HepG2 (cell line): ENCODE results near the gene EOLA1. TPM values are rescaled to one million over a fixed set of nuclear protein-coding genes. Genes with fewer than 3 reads are reported as not detected.

Source experiments
- ARNT ChIP-seq: fragments of 450-650 bp; IDR thresholded peaks from 2 replicates; pipeline ENCODE4 v1.6.1; 2017
- ATF4 ChIP-seq, 2 experiments: fragments of 450-650 bp in 1 of 2; sonication (generic) in 1 of 2; formaldehyde crosslinking; IDR thresholded peaks; 2 replicates each; pipeline versions ENCODE4 v1.5.0 to v1.8.0; 2020 to 2022; ENCODE audit warnings: mild to moderate bottlenecking in 1 of 2, missing genetic modification reagents in 1 of 2
- ETV5 ChIP-seq: IDR thresholded peaks from 2 replicates; pipeline ENCODE4 v1.6.1; 2018; ENCODE audit warnings: missing biosample characterization, missing genetic modification reagents, inconsistent platforms, borderline replicate concordance
- KMT2A ChIP-seq: sonication (generic); formaldehyde crosslinking; IDR thresholded peaks from 2 replicates; pipeline ENCODE4 v1.4.0; 2020; ENCODE audit warnings: missing genetic modification reagents
- MEIS2 ChIP-seq: sonication (generic); formaldehyde crosslinking; IDR thresholded peaks from 2 replicates; pipeline ENCODE4 v1.9.0; 2021; ENCODE audit warnings: mild to moderate bottlenecking, missing genetic modification reagents
- NFE2L2 ChIP-seq: fragments of 150-350 bp; IDR thresholded peaks from 2 replicates; pipeline ENCODE4 v1.6.1; 2014; ENCODE audit warnings: low read length
- RBFOX2 ChIP-seq: fragments of 200-400 bp; formaldehyde crosslinking; IDR thresholded peaks from 2 replicates; pipeline ENCODE4 v1.6.1; 2017; ENCODE audit warnings: low read depth, mild to moderate bottlenecking, low read length
- SAFB2 ChIP-seq: sonication (generic); formaldehyde crosslinking; IDR thresholded peaks from 2 replicates; pipeline ENCODE4 v1.5.1; 2020; ENCODE audit warnings: missing genetic modification reagents, low read depth, mild to moderate bottlenecking, borderline replicate concordance
- TBL1XR1 ChIP-seq: fragments of 150-350 bp; IDR thresholded peaks from 2 replicates; pipeline ENCODE4 v1.6.1; 2014; ENCODE audit warnings: borderline replicate concordance, low read length; ENCODE audit not compliant: partially characterized antibody
- TP53 ChIP-seq: sonication (generic); formaldehyde crosslinking; conservative IDR thresholded peaks from 2 replicates; pipeline ENCODE4 v1.4.0; 2020; ENCODE audit warnings: missing genetic modification reagents
- ZBTB38 ChIP-seq: sonication (generic); formaldehyde crosslinking; IDR thresholded peaks from 2 replicates; pipeline ENCODE4 v1.5.1; 2020; ENCODE audit warnings: mild to moderate bottlenecking, missing genetic modification reagents
- ZFP37 ChIP-seq: sonication (generic); formaldehyde crosslinking; IDR thresholded peaks from 2 replicates; pipeline ENCODE4 v1.4.0; 2020; ENCODE audit warnings: missing genetic modification reagents, borderline replicate concordance
- ZNF251 ChIP-seq: sonication (generic); formaldehyde crosslinking; IDR thresholded peaks from 2 replicates; pipeline ENCODE4 v1.9.0; 2021; ENCODE audit warnings: mild to moderate bottlenecking, missing genetic modification reagents
- ZNF672 ChIP-seq: sonication (generic); formaldehyde crosslinking; IDR thresholded peaks from 2 replicates; pipeline ENCODE4 v1.8.1; 2022; ENCODE audit warnings: missing genetic modification reagents
- polyA plus RNA-seq, 8 experiments: library from polyadenylated mRNA; depleted of rRNA in 3 of 8; stranded (reverse) in 7 of 8; unstranded in 1 of 8; fragments of >200 nt; fragmentation: Illumina TruSeq in 4 of 8; extraction: Trizol in 4 of 8; gene quantifications; 2 replicates each; pipeline versions ENCODE4 v1.2.1 to v1.2.3, GENCODE V29; 2011 to 2016; ENCODE audit warnings: low read depth in 4 of 8, missing spikeins in 1 of 8, mixed read lengths in 1 of 8; ENCODE audit not compliant: insufficient read depth in 1 of 8
- total RNA-seq, 5 experiments: library from RNA; depleted of rRNA; stranded (reverse); fragments of >200 nt; fragmentation: Illumina TruSeq; extraction: Trizol; gene quantifications; 2 replicates each; pipeline ENCODE4 v1.2.3, GENCODE V29; 2016; ENCODE audit warnings: low read depth in 1 of 5
- TF ChIP-seq, protein P1 (sequence below): sonication (generic); formaldehyde crosslinking; IDR thresholded peaks from 2 replicates; pipeline ENCODE4 v1.5.0; 2020; ENCODE audit warnings: mild to moderate bottlenecking, missing genetic modification reagents
- TF ChIP-seq, protein P2 (sequence below): sonication (generic); formaldehyde crosslinking; IDR thresholded peaks from 2 replicates; pipeline ENCODE4 v1.4.0; 2020; ENCODE audit warnings: mild to moderate bottlenecking, missing genetic modification reagents
- TF ChIP-seq, protein P3 (sequence below): sonication (generic); formaldehyde crosslinking; IDR thresholded peaks from 2 replicates; pipeline ENCODE4 v1.5.1; 2020; ENCODE audit warnings: missing genetic modification reagents, mild to moderate bottlenecking, borderline replicate concordance
- TF ChIP-seq, protein P4 (sequence below): sonication (generic); formaldehyde crosslinking; IDR thresholded peaks from 2 replicates; pipeline ENCODE4 v1.8.0; 2022; ENCODE audit warnings: missing genetic modification reagents, mild to moderate bottlenecking, moderate library complexity, borderline replicate concordance
- TF ChIP-seq, protein P5 (sequence below): IDR thresholded peaks from 2 replicates; pipeline ENCODE4 v1.4.0; 2020; ENCODE audit warnings: mild to moderate bottlenecking, missing genetic modification reagents

Gene EOLA1
- total and polyA plus RNA-seq, 2 of the 13 experiments (the other 11 are each of a cell fraction or from before 2014, with no cell fraction given): 6.5 to 9.6 TPM

GRCh38 chrX:149540621-149541520 is at the start of gene EOLA1 (continued):
- no peak for TF ChIP-seq SAFB2 (CRISPR knock-in tag)
- no peak for TF ChIP-seq RBFOX2
- no peak for TF ChIP-seq ARNT
- no peak for TF ChIP-seq KMT2A
- TF ChIP-seq, protein P1, sequence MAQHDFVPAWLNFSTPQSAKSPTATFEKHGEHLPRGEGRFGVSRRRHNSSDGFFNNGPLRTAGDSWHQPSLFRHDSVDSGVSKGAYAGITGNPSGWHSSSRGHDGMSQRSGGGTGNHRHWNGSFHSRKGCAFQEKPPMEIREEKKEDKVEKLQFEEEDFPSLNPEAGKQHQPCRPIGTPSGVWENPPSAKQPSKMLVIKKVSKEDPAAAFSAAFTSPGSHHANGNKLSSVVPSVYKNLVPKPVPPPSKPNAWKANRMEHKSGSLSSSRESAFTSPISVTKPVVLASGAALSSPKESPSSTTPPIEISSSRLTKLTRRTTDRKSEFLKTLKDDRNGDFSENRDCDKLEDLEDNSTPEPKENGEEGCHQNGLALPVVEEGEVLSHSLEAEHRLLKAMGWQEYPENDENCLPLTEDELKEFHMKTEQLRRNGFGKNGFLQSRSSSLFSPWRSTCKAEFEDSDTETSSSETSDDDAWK (CRISPR knock-in tag): no peak
- TF ChIP-seq ZNF672 (CRISPR knock-in tag): no peak
- no peak for TF ChIP-seq NFE2L2
- TF ChIP-seq, protein P2, sequence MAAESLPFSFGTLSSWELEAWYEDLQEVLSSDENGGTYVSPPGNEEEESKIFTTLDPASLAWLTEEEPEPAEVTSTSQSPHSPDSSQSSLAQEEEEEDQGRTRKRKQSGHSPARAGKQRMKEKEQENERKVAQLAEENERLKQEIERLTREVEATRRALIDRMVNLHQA (CRISPR knock-in tag): no peak
- TF ChIP-seq MEIS2: 0 out of 2 replicates have a peak, but pooled peaks have one; percentile 50
- no peak for TF ChIP-seq ZFP37
- 0 out of 2 replicates have a peak, but pooled peaks have one; percentile 23 for TF ChIP-seq ZBTB38 (CRISPR knock-in tag)
- TF ChIP-seq TBL1XR1: no peak
- TF ChIP-seq, protein P3, sequence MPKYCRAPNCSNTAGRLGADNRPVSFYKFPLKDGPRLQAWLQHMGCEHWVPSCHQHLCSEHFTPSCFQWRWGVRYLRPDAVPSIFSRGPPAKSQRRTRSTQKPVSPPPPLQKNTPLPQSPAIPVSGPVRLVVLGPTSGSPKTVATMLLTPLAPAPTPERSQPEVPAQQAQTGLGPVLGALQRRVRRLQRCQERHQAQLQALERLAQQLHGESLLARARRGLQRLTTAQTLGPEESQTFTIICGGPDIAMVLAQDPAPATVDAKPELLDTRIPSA (CRISPR knock-in tag): no peak
- TF ChIP-seq TP53 (CRISPR knock-in tag): no peak
- TF ChIP-seq, protein P4, sequence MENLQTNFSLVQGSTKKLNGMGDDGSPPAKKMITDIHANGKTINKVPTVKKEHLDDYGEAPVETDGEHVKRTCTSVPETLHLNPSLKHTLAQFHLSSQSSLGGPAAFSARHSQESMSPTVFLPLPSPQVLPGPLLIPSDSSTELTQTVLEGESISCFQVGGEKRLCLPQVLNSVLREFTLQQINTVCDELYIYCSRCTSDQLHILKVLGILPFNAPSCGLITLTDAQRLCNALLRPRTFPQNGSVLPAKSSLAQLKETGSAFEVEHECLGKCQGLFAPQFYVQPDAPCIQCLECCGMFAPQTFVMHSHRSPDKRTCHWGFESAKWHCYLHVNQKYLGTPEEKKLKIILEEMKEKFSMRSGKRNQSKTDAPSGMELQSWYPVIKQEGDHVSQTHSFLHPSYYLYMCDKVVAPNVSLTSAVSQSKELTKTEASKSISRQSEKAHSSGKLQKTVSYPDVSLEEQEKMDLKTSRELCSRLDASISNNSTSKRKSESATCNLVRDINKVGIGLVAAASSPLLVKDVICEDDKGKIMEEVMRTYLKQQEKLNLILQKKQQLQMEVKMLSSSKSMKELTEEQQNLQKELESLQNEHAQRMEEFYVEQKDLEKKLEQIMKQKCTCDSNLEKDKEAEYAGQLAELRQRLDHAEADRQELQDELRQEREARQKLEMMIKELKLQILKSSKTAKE: no peak
- TF ChIP-seq ETV5 (CRISPR knock-in tag): peak; percentile 20; the same call in 1 of the 2 replicates
- TF ChIP-seq, protein P5, sequence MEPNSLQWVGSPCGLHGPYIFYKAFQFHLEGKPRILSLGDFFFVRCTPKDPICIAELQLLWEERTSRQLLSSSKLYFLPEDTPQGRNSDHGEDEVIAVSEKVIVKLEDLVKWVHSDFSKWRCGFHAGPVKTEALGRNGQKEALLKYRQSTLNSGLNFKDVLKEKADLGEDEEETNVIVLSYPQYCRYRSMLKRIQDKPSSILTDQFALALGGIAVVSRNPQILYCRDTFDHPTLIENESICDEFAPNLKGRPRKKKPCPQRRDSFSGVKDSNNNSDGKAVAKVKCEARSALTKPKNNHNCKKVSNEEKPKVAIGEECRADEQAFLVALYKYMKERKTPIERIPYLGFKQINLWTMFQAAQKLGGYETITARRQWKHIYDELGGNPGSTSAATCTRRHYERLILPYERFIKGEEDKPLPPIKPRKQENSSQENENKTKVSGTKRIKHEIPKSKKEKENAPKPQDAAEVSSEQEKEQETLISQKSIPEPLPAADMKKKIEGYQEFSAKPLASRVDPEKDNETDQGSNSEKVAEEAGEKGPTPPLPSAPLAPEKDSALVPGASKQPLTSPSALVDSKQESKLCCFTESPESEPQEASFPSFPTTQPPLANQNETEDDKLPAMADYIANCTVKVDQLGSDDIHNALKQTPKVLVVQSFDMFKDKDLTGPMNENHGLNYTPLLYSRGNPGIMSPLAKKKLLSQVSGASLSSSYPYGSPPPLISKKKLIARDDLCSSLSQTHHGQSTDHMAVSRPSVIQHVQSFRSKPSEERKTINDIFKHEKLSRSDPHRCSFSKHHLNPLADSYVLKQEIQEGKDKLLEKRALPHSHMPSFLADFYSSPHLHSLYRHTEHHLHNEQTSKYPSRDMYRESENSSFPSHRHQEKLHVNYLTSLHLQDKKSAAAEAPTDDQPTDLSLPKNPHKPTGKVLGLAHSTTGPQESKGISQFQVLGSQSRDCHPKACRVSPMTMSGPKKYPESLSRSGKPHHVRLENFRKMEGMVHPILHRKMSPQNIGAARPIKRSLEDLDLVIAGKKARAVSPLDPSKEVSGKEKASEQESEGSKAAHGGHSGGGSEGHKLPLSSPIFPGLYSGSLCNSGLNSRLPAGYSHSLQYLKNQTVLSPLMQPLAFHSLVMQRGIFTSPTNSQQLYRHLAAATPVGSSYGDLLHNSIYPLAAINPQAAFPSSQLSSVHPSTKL (CRISPR knock-in tag): no peak
- TF ChIP-seq ZNF251: no peak
- TF ChIP-seq ATF4 (CRISPR knock-in tag; IDR thresholded peaks at IDR 0.05): peak in 1 of 2 experiments; percentile 45; a peak in 1 of 4 replicates
